ENCODE data around the gene EEF1E1. TPM values are rescaled to one million over a fixed set of nuclear protein-coding genes. Genes with fewer than 3 reads are reported as not detected.

EEF1E1 gene
- polyA plus RNA-seq, 1 donor from 2014 or later = 113 TPM

GRCh38 chr6:8110117-8110721 lies 7.9 kb upstream of the EEF1E1 start:
- TF ChIP-seq RAD21 (conservative IDR thresholded peaks at IDR 0.05) = no peak
- no peak for TF ChIP-seq EP300 (conservative IDR thresholded peaks at IDR 0.05; ENCODE audit: poor library complexity, severe bottlenecking)
- no peaks in the 10 kb centered on the region for H4K20me1 ChIP-seq (ENCODE audit: insufficient read depth)
- no peak overlapping the region for H3K27ac ChIP-seq (ENCODE audit: low read length)
- no peaks in the 10 kb centered on the region for H3K9me2 ChIP-seq (ENCODE audit: insufficient read depth, low read length)
- H3F3A ChIP-seq (ENCODE audit: insufficient read depth, low read length, poor library complexity, severe bottlenecking) = no peaks in the 10 kb centered on the region
- H3K4me2 ChIP-seq (ENCODE audit: low read length) = no peak overlapping the region
- no peak overlapping the region for H3K4me3 ChIP-seq (ENCODE audit: low read length)
- no peaks in the 10 kb centered on the region for H3K27me3 ChIP-seq (ENCODE audit: insufficient read depth, low read depth, low read length)
- H3K36me3 ChIP-seq (ENCODE audit: insufficient read depth, low read length) = no peaks in the 10 kb centered on the region
- no peaks in the 10 kb centered on the region for H3K79me2 ChIP-seq (replicated peaks; ENCODE audit: insufficient read depth, low read length)
- H3K9me3 ChIP-seq (ENCODE audit: low read length) = no peaks in the 10 kb centered on the region
- no peak overlapping the region for H3K9ac ChIP-seq (ENCODE audit: low read length)
- no peak overlapping the region for H2AFZ ChIP-seq (ENCODE audit: low read depth, low read length)

DNA sequence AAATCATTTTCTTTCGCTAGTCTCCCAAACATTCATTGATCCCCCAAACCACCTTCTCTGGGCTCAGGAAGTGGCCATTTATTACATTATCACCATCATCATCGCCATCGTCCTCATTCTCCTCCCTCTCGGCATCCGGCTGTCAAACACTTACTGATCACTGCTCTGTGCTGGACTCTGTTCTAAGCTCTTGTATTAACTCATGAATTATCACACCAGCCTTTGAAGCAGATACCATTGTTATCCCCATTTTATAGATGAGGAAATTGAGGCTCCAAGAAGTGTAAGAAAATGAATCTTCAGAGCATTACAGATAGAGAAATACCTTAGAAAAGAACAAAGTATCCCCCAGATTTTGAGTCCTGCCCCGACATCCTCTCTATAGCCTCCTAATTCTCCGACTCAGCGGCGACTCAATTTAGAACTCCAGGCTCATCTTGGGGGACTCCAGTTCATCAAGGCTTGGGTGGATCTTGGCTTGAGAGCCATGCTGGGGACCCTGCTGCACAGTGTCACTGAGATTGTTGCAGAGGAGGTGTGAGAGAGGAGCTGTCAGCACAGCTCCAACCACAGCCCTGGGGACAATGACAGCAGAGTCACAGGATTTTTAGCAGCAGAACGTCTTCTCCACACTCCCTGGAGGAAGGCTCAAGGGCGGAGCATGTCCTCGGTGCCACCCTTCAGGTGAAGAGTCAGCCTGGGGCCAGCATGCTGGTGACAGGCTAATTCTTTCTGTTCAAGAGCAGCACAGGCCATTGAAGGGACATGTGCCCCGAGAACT lies 6.6 kb upstream of the EEF1E1 start:
- no peaks in the 10 kb centered on the region for H3K36me3 ChIP-seq (ENCODE audit: insufficient read depth, low read length)
- no peak overlapping the region for H3K9ac ChIP-seq (ENCODE audit: low read length)
- H4K20me1 ChIP-seq (ENCODE audit: insufficient read depth) = no peaks in the 10 kb centered on the region
- H3K9me2 ChIP-seq (ENCODE audit: insufficient read depth, low read length) = no peaks in the 10 kb centered on the region
- no peaks in the 10 kb centered on the region for H3K9me3 ChIP-seq (ENCODE audit: low read length)
- no peak overlapping the region for H3K4me2 ChIP-seq (ENCODE audit: low read length)
- H3F3A ChIP-seq (ENCODE audit: insufficient read depth, low read length, poor library complexity, severe bottlenecking) = no peaks in the 10 kb centered on the region
- H3K27ac ChIP-seq (ENCODE audit: low read length) = no peak overlapping the region
- H3K79me2 ChIP-seq (replicated peaks; ENCODE audit: insufficient read depth, low read length) = no peaks in the 10 kb centered on the region
- no peak overlapping the region for H2AFZ ChIP-seq (ENCODE audit: low read depth, low read length)
- no peak overlapping the region for H3K4me3 ChIP-seq (ENCODE audit: low read length)
- TF ChIP-seq POLR2AphosphoS5 (IDR thresholded peaks at IDR 0.05) (no peak), SMC3 (conservative IDR thresholded peaks at IDR 0.05; ENCODE audit: poor library complexity) (no peak), EZH2 (IDR thresholded peaks at IDR 0.05; ENCODE audit: borderline replicate concordance, insufficient read depth, low read length, poor library complexity, severe bottlenecking) (no peak)
- TF ChIP-seq, protein P1, sequence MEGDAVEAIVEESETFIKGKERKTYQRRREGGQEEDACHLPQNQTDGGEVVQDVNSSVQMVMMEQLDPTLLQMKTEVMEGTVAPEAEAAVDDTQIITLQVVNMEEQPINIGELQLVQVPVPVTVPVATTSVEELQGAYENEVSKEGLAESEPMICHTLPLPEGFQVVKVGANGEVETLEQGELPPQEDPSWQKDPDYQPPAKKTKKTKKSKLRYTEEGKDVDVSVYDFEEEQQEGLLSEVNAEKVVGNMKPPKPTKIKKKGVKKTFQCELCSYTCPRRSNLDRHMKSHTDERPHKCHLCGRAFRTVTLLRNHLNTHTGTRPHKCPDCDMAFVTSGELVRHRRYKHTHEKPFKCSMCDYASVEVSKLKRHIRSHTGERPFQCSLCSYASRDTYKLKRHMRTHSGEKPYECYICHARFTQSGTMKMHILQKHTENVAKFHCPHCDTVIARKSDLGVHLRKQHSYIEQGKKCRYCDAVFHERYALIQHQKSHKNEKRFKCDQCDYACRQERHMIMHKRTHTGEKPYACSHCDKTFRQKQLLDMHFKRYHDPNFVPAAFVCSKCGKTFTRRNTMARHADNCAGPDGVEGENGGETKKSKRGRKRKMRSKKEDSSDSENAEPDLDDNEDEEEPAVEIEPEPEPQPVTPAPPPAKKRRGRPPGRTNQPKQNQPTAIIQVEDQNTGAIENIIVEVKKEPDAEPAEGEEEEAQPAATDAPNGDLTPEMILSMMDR (IDR thresholded peaks at IDR 0.05; ENCODE audit: poor library complexity, severe bottlenecking) = no peak
- no peaks in the 10 kb centered on the region for H3K27me3 ChIP-seq (ENCODE audit: insufficient read depth, low read depth, low read length)

GRCh38 chr6:8108031-8108660 lies 5.8 kb upstream of the EEF1E1 start:
- Histone ChIP-seq H3K36me3 (ENCODE audit: insufficient read depth, low read length) (no peaks in the 10 kb centered on the region), H3F3A (ENCODE audit: insufficient read depth, low read length, poor library complexity, severe bottlenecking) (no peaks in the 10 kb centered on the region), H3K9me3 (ENCODE audit: low read length) (no peaks in the 10 kb centered on the region), H3K27ac (ENCODE audit: low read length) (no peak overlapping the region), H2AFZ (ENCODE audit: low read depth, low read length) (no peak overlapping the region), H4K20me1 (ENCODE audit: insufficient read depth) (no peaks in the 10 kb centered on the region), H3K9ac (ENCODE audit: low read length) (no peak overlapping the region), H3K79me2 (replicated peaks; ENCODE audit: insufficient read depth, low read length) (no peaks in the 10 kb centered on the region), H3K9me2 (ENCODE audit: insufficient read depth, low read length) (no peaks in the 10 kb centered on the region), H3K4me3 (ENCODE audit: low read length) (no peak overlapping the region), H3K27me3 (ENCODE audit: insufficient read depth, low read depth, low read length) (no peaks in the 10 kb centered on the region), H3K4me2 (ENCODE audit: low read length) (no peak overlapping the region)
- no peak for TF ChIP-seq RAD21 (conservative IDR thresholded peaks at IDR 0.05)
- TF ChIP-seq POLR2AphosphoS5 (IDR thresholded peaks at IDR 0.05) = no peak
- TF ChIP-seq, protein P2, sequence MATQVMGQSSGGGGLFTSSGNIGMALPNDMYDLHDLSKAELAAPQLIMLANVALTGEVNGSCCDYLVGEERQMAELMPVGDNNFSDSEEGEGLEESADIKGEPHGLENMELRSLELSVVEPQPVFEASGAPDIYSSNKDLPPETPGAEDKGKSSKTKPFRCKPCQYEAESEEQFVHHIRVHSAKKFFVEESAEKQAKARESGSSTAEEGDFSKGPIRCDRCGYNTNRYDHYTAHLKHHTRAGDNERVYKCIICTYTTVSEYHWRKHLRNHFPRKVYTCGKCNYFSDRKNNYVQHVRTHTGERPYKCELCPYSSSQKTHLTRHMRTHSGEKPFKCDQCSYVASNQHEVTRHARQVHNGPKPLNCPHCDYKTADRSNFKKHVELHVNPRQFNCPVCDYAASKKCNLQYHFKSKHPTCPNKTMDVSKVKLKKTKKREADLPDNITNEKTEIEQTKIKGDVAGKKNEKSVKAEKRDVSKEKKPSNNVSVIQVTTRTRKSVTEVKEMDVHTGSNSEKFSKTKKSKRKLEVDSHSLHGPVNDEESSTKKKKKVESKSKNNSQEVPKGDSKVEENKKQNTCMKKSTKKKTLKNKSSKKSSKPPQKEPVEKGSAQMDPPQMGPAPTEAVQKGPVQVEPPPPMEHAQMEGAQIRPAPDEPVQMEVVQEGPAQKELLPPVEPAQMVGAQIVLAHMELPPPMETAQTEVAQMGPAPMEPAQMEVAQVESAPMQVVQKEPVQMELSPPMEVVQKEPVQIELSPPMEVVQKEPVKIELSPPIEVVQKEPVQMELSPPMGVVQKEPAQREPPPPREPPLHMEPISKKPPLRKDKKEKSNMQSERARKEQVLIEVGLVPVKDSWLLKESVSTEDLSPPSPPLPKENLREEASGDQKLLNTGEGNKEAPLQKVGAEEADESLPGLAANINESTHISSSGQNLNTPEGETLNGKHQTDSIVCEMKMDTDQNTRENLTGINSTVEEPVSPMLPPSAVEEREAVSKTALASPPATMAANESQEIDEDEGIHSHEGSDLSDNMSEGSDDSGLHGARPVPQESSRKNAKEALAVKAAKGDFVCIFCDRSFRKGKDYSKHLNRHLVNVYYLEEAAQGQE (IDR thresholded peaks at IDR 0.05; ENCODE audit: borderline replicate concordance) = no peak
- TF ChIP-seq EP300 (conservative IDR thresholded peaks at IDR 0.05; ENCODE audit: poor library complexity, severe bottlenecking) = no peak
- no peak for TF ChIP-seq TAF1 (IDR thresholded peaks at IDR 0.05; ENCODE audit: low read depth)
- no peak for TF ChIP-seq SMC3 (conservative IDR thresholded peaks at IDR 0.05; ENCODE audit: poor library complexity)
- TF ChIP-seq, protein P1 (IDR thresholded peaks at IDR 0.05; ENCODE audit: poor library complexity, severe bottlenecking) = no peak
- no peak for TF ChIP-seq EZH2 (IDR thresholded peaks at IDR 0.05; ENCODE audit: borderline replicate concordance, insufficient read depth, low read length, poor library complexity, severe bottlenecking)
- no peak for TF ChIP-seq MXI1 (conservative IDR thresholded peaks at IDR 0.05; ENCODE audit: poor library complexity, severe bottlenecking)
